SK-N-SH treated with all-trans-retinoic acid at 6 μM for 48 hours (cell line): ENCODE results near the gene DTNBP1.

Source experiments
- ARNTL ChIP-seq: fragments of 450-650 bp; formaldehyde crosslinking; IDR thresholded peaks from 2 replicates; pipeline ENCODE4 v1.5.0; 2020; ENCODE audit warnings: low read depth, mild to moderate bottlenecking, moderate library complexity, borderline replicate concordance
- BACH2 ChIP-seq: fragments of 250-450 bp; sonication (Bioruptor Pico); IDR thresholded peaks from 2 replicates; pipeline ENCODE4 v1.9.0; 2021; ENCODE audit warnings: mild to moderate bottlenecking, borderline replicate concordance
- CSRNP3 ChIP-seq: fragments of 250-450 bp; sonication (Bioruptor Pico); IDR thresholded peaks from 2 replicates; pipeline ENCODE4 v1.5.1; 2021; ENCODE audit warnings: mild to moderate bottlenecking, moderate library complexity
- ESRRG ChIP-seq: fragments of 250-450 bp; sonication (Bioruptor Pico); IDR thresholded peaks from 2 replicates; pipeline ENCODE4 v1.6.1; 2021; ENCODE audit warnings: mild to moderate bottlenecking
- GLIS3 ChIP-seq: fragments of 250-450 bp; sonication (Bioruptor Pico); IDR thresholded peaks from 2 replicates; pipeline ENCODE4 v1.5.0; 2020; ENCODE audit warnings: mild to moderate bottlenecking, moderate library complexity
- OSR1 ChIP-seq: fragments of 250-450 bp; sonication (Bioruptor Pico); IDR thresholded peaks from 2 replicates; pipeline ENCODE4 v1.8.0; 2022; ENCODE audit warnings: moderate library complexity, mild to moderate bottlenecking, inconsistent platforms
- RARB ChIP-seq: fragments of 250-450 bp; sonication (Bioruptor Pico); IDR thresholded peaks from 2 replicates; pipeline ENCODE4 v1.8.0; 2021; ENCODE audit warnings: mild to moderate bottlenecking, moderate library complexity
- ZFP30 ChIP-seq: fragments of 450-650 bp; formaldehyde crosslinking; IDR thresholded peaks from 2 replicates; pipeline ENCODE4 v1.5.0; 2022; ENCODE audit warnings: mild to moderate bottlenecking, moderate library complexity
- ZNF8 ChIP-seq: fragments of 450-650 bp; formaldehyde crosslinking; IDR thresholded peaks from 2 replicates; pipeline ENCODE4 v1.5.0; 2020; ENCODE audit warnings: mild to moderate bottlenecking, moderate library complexity

GRCh38 chr6:15658181-15658744 is 4.6 kb downstream of the DTNBP1 start:
- TF ChIP-seq ESRRG (CRISPR knock-in tag) (no peak), RARB (CRISPR knock-in tag) (no peak), BACH2 (CRISPR knock-in tag) (no peak), ZFP30 (CRISPR knock-in tag) (no peak), CSRNP3 (CRISPR knock-in tag) (no peak), ZNF8 (CRISPR knock-in tag) (no peak), GLIS3 (CRISPR knock-in tag) (no peak), OSR1 (no peak), ARNTL (CRISPR knock-in tag) (no peak)
